Chondrocyte (in vitro differentiated cells): ENCODE measurements around the gene TOPORS. TPM values are rescaled to one million over a fixed set of nuclear protein-coding genes. Genes with fewer than 3 reads are reported as not detected.

Source experiments
- DNase-seq: peaks from one replicate; pipeline ENCODE4 v3.0.0; 2021; ENCODE audit warnings: mixed read lengths, low spot score
- H3K27ac Mint-ChIP-seq: one replicate; pipeline ENCODE4 v1.8.0; 2021; ENCODE audit warnings: mild to moderate bottlenecking, moderate library complexity, mixed read lengths; ENCODE audit not compliant: unreplicated experiment
- H3K27me3 Mint-ChIP-seq: 2 replicates; pipeline ENCODE4 v1.8.0; 2021; ENCODE audit warnings: low read depth, mixed read lengths
- H3K36me3 Mint-ChIP-seq: 2 replicates; pipeline ENCODE4 v1.8.0; 2021; ENCODE audit warnings: low read depth, mixed read lengths
- H3K4me1 Mint-ChIP-seq: 2 replicates; pipeline ENCODE4 v1.8.0; 2021; ENCODE audit warnings: low read depth, mild to moderate bottlenecking, mixed read lengths
- H3K4me3 Mint-ChIP-seq: one replicate; pipeline ENCODE4 v1.8.0; 2021; ENCODE audit warnings: mild to moderate bottlenecking, moderate library complexity, mixed read lengths; ENCODE audit not compliant: unreplicated experiment
- H3K9me3 Mint-ChIP-seq: 2 replicates; pipeline ENCODE4 v1.8.0; 2021; ENCODE audit warnings: low read depth, mixed read lengths
- CTCF ChIP-seq: fragments of 200-600 bp; sonication (generic); IDR thresholded peaks from 2 replicates; pipeline ENCODE4 v1.5.0; 2021; ENCODE audit warnings: antibody characterized with exemption, mild to moderate bottlenecking, moderate library complexity
- total RNA-seq: library from RNA; stranded (reverse); gene quantifications from 3 replicates; pipeline ENCODE4 v1.2.1, GENCODE V29; 2021

Gene TOPORS
- total RNA-seq, 1 donor from 2014 or later = 15.3 TPM

DNA sequence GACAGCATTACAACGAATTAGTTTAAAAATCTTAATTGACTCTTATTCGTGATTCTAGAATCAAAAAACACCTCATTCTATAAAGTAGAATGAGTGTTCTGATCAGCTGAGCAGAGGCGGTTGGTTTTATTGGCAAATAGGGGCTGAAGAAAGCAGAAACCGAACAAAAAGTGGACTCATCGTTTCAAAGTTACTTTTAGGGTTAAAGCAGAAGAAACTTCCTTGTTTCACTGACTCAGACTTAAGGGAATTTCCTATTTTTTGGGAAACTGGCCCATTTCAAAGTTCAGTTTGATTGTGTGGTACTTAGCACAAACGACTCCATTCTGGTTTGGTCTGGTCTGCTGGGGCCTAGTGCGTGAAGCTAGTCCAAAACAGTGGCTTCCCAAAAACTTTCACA, 21.4 kb upstream of the TOPORS start:
- no peak for DNase-seq
- peaks cover 11% of the 10 kb centered on the region for H3K27me3 Mint-ChIP-seq
- H3K4me3 Mint-ChIP-seq = no peak overlapping the region
- H3K27ac Mint-ChIP-seq = no peak overlapping the region
- peaks cover 19% of the 10 kb centered on the region for H3K4me1 Mint-ChIP-seq
- TF ChIP-seq CTCF = no peak
- peaks cover 2% of the 10 kb centered on the region for H3K36me3 Mint-ChIP-seq
- H3K9me3 Mint-ChIP-seq = no peaks in the 10 kb centered on the region

GRCh38 chr9:32572900-32573523, 20.6 kb upstream of the TOPORS start, which contains the start of gene NDUFB6:
Gene NDUFB6, minus strand, starts transcription at chr9:32573159. Its CDS starts 99 bp downstream, at chr9:32573060.
- Mint-ChIP-seq H3K36me3 (peaks cover 2% of the 10 kb centered on the region), H3K27me3 (peaks cover 10% of the 10 kb centered on the region), H3K4me1 (peaks cover 19% of the 10 kb centered on the region), H3K4me3 (peak within 1 kb of the TSS; percentile 97), H3K27ac (peak within 1 kb of the TSS; percentile 99), H3K9me3 (no peaks in the 10 kb centered on the region)
- DNase-seq = peak; percentile 97
- no peak for TF ChIP-seq CTCF

GRCh38 chr9:32571969-32572899, 19.8 kb upstream of the TOPORS start:
- H3K4me1 Mint-ChIP-seq = peaks cover 19% of the 10 kb centered on the region
- H3K9me3 Mint-ChIP-seq = no peaks in the 10 kb centered on the region
- peaks cover 5% of the 10 kb centered on the region for H3K27me3 Mint-ChIP-seq
- no peak for DNase-seq
- peak; percentile 90 for TF ChIP-seq CTCF
- H3K36me3 Mint-ChIP-seq = peaks cover 3% of the 10 kb centered on the region
- H3K4me3 Mint-ChIP-seq = peak overlapping the region; percentile 97
- peak overlapping the region; percentile 99 for H3K27ac Mint-ChIP-seq

DNA sequence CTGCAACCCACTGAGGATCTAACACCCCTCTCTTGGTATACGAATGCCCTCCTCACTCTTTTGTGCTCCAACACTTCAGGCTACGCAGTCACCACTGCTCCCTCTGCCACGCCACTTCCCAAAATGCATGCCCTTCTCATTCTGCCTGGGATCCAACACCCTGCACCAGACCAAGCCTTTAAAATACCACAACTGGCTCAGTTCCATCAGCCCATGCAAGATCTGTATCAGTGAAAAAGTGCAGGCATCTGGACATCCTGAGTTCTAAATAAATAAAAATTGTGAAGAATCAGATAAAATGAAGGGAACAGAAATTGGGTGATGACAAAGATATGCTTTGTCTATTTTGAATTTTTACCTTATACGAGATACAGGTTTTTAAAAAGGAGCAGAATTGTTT, 17.9 kb upstream of the TOPORS start:
- TF ChIP-seq CTCF = no peak
- DNase-seq = no peak
- H3K4me1 Mint-ChIP-seq = peaks cover 19% of the 10 kb centered on the region
- H3K4me3 Mint-ChIP-seq = no peak overlapping the region
- H3K27me3 Mint-ChIP-seq = no peaks in the 10 kb centered on the region
- H3K27ac Mint-ChIP-seq = no peak overlapping the region
- peaks cover 11% of the 10 kb centered on the region for H3K36me3 Mint-ChIP-seq
- H3K9me3 Mint-ChIP-seq = no peaks in the 10 kb centered on the region

GRCh38 chr9:32566770-32567169, 14.4 kb upstream of the TOPORS start:
- H3K27ac Mint-ChIP-seq = no peak overlapping the region
- peaks cover 9% of the 10 kb centered on the region for H3K4me1 Mint-ChIP-seq
- DNase-seq = no peak
- no peak for TF ChIP-seq CTCF
- no peaks in the 10 kb centered on the region for H3K9me3 Mint-ChIP-seq
- peaks cover 11% of the 10 kb centered on the region for H3K36me3 Mint-ChIP-seq
- no peaks in the 10 kb centered on the region for H3K27me3 Mint-ChIP-seq
- no peak overlapping the region for H3K4me3 Mint-ChIP-seq
